Transverse colon (tissue), 3 donors: ENCODE results near the gene RRP8.

Source experiments
- CTCF ChIP-seq, 5 experiments: fragments of 200-600 bp in 3 of 5; fragments of 450-650 bp in 2 of 5; sonication (generic) in 3 of 5; IDR thresholded peaks; 1 replicate in 2 of 5; 2 replicates in 3 of 5; pipeline ENCODE4 v1.5.1; 2016 to 2017; ENCODE audit warnings: antibody characterized with exemption in 5 of 5, inconsistent platforms in 3 of 5, mild to moderate bottlenecking in 2 of 5, moderate library complexity in 1 of 5
- POLR2A ChIP-seq: fragments of 450-650 bp; IDR thresholded peaks from one replicate; pipeline ENCODE4 v1.6.1; 2016; ENCODE audit warnings: antibody characterized with exemption, mild to moderate bottlenecking, moderate library complexity

- TF ChIP-seq CTCF (IDR thresholded peaks at IDR 0.05) (no peak), POLR2A (no peak)
These were observed 27.3 kb upstream of the RRP8 start for GRCh38 chr11:6630632-6631291.
